ENCODE measurements around the gene PBX1.

PBX1 gene

GRCh38 chr1:164838786-164839185, 279.8 kb downstream of the PBX1 start:
- no peak for TF ChIP-seq SIN3A (IDR thresholded peaks at IDR 0.05; ENCODE audit: borderline replicate concordance, insufficient read depth, low read length)
- TF ChIP-seq FOXP2 (optimal IDR thresholded peaks at IDR 0.05; ENCODE audit: borderline replicate concordance, extremely low read depth, extremely low read length, insufficient read depth): no peak
- TF ChIP-seq REST (IDR thresholded peaks at IDR 0.05; ENCODE audit: insufficient read depth in 1 of 2, low read depth in 2 of 2, low read length in 2 of 2): no peak
- no peak for TF ChIP-seq POLR2AphosphoS5 (IDR thresholded peaks at IDR 0.05; ENCODE audit: low read depth, low read length)
- TF ChIP-seq TAF1 (IDR thresholded peaks at IDR 0.05; ENCODE audit: borderline replicate concordance, insufficient read depth, low read length): no peak

- TF ChIP-seq REST (IDR thresholded peaks at IDR 0.05; ENCODE audit: insufficient read depth in 1 of 2, low read depth in 2 of 2, low read length in 2 of 2) (no peak), SIN3A (IDR thresholded peaks at IDR 0.05; ENCODE audit: borderline replicate concordance, insufficient read depth, low read length) (no peak), FOXP2 (optimal IDR thresholded peaks at IDR 0.05; ENCODE audit: borderline replicate concordance, extremely low read depth, extremely low read length, insufficient read depth) (no peak), POLR2AphosphoS5 (IDR thresholded peaks at IDR 0.05; ENCODE audit: low read depth, low read length) (no peak), TAF1 (IDR thresholded peaks at IDR 0.05; ENCODE audit: borderline replicate concordance, insufficient read depth, low read length) (no peak)
Observed at GRCh38 chr1:164840936-164841335, 282.0 kb downstream of the PBX1 start.

DNA sequence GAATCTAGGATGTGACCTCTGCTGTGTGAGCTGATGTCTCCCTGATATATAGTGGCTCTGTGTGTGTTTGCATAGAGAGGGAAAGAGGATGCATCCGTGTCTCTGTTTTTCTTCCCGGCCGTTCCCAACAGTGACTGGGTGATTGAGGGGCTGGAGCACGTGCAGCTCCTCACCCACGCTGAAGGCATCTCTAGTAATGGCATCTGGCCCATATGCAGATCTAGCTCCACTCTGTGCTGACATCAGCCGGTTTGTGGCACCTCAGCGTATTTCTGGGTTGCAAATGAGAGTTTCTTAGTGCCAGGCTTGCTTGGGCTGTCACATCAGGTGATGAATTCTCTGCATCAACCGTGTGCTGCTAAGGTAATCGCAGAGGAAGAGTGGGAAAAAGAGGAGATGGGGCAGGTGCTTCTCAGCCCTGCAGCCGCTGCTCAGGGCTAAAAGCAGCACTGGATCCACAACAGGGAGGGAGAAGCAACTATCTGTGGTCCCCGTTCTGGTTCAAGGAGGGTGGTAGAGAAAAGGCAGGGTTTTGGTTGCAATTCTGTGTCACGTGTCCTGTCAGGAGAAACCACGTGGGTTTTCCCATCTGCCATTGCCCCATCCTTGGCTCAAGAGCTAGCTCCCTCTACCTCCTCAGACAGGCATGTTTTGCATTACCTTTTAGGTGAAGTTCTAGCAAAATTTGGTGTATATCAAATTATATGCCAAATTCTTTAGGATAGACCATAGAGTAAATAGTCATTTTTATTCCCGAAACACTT, 282.9 kb downstream of the PBX1 start:
- TF ChIP-seq POLR2AphosphoS5 (IDR thresholded peaks at IDR 0.05; ENCODE audit: low read depth, low read length) (no peak), REST (IDR thresholded peaks at IDR 0.05; ENCODE audit: insufficient read depth in 1 of 2, low read depth in 2 of 2, low read length in 2 of 2) (no peak), SIN3A (IDR thresholded peaks at IDR 0.05; ENCODE audit: borderline replicate concordance, insufficient read depth, low read length) (no peak), FOXP2 (optimal IDR thresholded peaks at IDR 0.05; ENCODE audit: borderline replicate concordance, extremely low read depth, extremely low read length, insufficient read depth) (no peak), TAF1 (IDR thresholded peaks at IDR 0.05; ENCODE audit: borderline replicate concordance, insufficient read depth, low read length) (no peak)

DNA sequence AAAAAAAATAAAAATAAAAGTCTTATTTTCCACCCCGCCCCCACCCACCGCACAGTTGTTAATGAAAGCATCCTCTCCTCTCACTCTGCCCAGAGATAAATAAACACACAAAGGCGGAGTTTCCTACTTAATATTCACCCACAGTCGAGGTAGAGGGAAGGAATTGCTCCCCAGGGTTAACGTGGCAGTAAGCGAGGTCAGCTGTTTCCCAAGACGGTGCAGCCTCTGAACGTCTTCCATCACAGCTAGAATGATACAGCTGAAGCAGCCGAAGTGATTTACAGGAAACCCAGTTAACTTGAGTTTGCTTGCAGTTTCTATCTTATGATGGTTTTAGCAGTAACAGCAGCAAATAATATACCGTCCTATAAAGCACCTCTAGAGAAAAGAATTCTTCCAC, 283.9 kb downstream of the PBX1 start:
- TF ChIP-seq SIN3A (IDR thresholded peaks at IDR 0.05; ENCODE audit: borderline replicate concordance, insufficient read depth, low read length) (no peak), FOXP2 (optimal IDR thresholded peaks at IDR 0.05; ENCODE audit: borderline replicate concordance, extremely low read depth, extremely low read length, insufficient read depth) (no peak), TAF1 (IDR thresholded peaks at IDR 0.05; ENCODE audit: borderline replicate concordance, insufficient read depth, low read length) (no peak), POLR2AphosphoS5 (IDR thresholded peaks at IDR 0.05; ENCODE audit: low read depth, low read length) (no peak), REST (IDR thresholded peaks at IDR 0.05; ENCODE audit: insufficient read depth in 1 of 2, low read depth in 2 of 2, low read length in 2 of 2) (no peak)
